Kidney epithelial cell (primary cell): ENCODE data around the gene UTY. TPM values are rescaled to one million over a fixed set of nuclear protein-coding genes. Genes with fewer than 3 reads are reported as not detected.

Experiments
- DNase-seq: peaks from one replicate; pipeline ENCODE4 v3.0.0-alpha.2; 2010; ENCODE audit warnings: low read depth
- H3K27me3 ChIP-seq: 2 replicates; pipeline ENCODE4 v1.6.0; 2011; ENCODE audit warnings: low read length; ENCODE audit not compliant: control insufficient read depth, insufficient read depth
- H3K36me3 ChIP-seq: 2 replicates; pipeline ENCODE4 v1.5.1; 2011; ENCODE audit warnings: low read length; ENCODE audit not compliant: control insufficient read depth, insufficient read depth
- H3K4me3 ChIP-seq: 2 replicates; pipeline ENCODE4 v1.5.1; 2011; ENCODE audit warnings: low read depth, mild to moderate bottlenecking, control low read depth, low read length
- CTCF ChIP-seq: IDR thresholded peaks from 2 replicates; pipeline ENCODE4 v1.5.1; 2011; ENCODE audit warnings: mild to moderate bottlenecking, moderate library complexity, low read length, control low read depth, inconsistent platforms; ENCODE audit not compliant: insufficient read depth, poor library complexity, severe bottlenecking
- total RNA-seq: library from RNA; depleted of rRNA; stranded (reverse); fragments of >200 nt; gene quantifications from 2 replicates; pipeline ENCODE4 v1.2.3, GENCODE V29; 2015

UTY gene
- total RNA-seq, 1 donor from 2014 or later: 9.8 TPM

DNA sequence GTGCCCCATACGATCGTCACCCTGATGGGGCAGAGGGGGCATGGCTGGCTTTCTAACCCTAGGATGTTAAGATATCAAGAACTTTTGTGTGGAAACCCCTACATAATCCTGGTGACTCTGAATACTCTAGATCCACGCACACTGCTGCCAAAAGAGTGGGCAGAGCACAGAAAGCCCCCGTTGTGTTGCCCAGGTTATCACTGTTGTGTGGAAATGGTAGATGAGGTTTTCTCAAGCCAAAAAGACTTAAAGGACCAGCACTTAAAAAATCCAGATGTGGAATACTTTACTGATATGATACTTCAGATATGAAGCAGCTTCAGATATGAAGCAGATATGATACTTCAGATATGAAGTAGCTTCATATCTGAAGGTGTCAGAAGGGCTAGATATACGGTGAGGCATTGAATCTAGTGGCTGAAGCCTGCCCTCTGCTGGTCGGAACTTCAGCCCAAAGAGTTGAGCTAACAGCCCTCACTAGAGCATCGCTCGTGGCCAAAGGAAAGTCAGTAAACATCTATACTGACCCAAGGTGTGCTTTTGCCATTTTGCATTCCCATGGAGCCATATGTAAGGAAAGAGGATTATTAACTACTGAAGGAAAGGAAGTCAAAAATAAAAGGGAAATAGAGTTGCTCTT, 136.4 kb downstream of the UTY start:
- no peak for DNase-seq
- TF ChIP-seq CTCF: no peak
- H3K4me3 ChIP-seq: no peak overlapping the region
- no peaks in the 10 kb centered on the region for H3K27me3 ChIP-seq
- no peaks in the 10 kb centered on the region for H3K36me3 ChIP-seq

DNA sequence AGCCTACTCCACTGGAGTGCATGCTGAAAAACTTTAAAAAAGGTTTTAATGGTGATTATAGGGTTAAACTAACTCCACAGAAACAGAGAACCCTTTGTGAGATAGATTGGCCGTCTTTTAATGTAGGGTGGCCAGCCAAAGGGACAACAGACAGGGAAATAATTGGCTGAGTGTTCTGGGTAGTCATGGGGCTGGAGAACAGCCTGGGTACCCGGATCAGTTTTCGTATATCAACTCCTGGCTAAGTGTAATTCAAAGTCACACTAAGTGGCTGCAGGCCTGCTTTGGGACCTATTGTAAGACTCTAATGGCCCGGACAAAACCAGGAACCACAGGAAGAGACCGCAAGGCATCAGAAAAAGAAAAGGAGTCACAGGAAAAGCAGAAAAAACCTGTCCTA, 139.9 kb downstream of the UTY start:
- Histone ChIP-seq H3K27me3 (no peaks in the 10 kb centered on the region), H3K4me3 (no peak overlapping the region), H3K36me3 (no peaks in the 10 kb centered on the region)
- no peak for TF ChIP-seq CTCF
- no peak for DNase-seq

DNA sequence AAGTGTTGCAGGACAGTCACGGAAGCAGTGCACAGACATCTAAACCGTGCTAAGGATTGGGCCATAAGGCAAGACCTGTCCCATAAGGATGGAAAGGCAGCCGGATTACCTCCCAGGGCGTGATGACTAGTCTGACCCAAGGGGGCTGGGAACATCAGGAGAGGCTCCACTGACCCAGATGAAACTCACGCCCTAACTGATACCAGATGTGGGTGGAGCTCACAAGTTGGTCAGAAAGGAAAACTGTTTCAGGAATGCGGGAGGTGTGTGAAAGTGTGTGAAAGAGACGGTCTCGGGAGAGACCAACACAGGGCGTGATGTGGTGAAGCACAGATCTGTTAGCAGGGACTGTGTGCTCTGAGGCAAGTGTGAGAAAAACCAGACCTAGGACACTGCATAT, 140.5 kb downstream of the UTY start:
- no peak for DNase-seq
- no peaks in the 10 kb centered on the region for H3K36me3 ChIP-seq
- TF ChIP-seq CTCF: no peak
- H3K4me3 ChIP-seq: no peak overlapping the region
- H3K27me3 ChIP-seq: no peaks in the 10 kb centered on the region

DNA sequence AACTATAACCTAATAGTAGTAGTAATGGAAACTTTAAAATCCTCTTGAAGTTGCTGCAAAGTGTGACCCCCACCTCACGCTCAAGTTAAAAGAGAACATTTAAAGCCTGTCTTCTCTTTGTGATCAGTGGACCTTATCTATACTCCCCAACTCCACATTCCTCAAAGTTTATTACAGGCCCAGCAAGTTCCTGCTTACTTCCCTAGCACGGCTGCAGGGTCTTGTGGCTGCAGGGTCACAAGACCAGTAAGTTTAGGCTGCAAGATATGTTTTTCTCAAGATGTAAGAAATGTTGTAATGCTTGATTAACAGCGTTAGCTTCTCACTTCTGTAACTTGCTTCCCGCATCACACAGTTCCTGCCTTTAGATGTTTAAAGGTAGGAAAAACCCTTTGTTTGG, 141.1 kb downstream of the UTY start:
- no peaks in the 10 kb centered on the region for H3K27me3 ChIP-seq
- no peak for DNase-seq
- no peak overlapping the region for H3K4me3 ChIP-seq
- no peak for TF ChIP-seq CTCF
- no peaks in the 10 kb centered on the region for H3K36me3 ChIP-seq

DNA sequence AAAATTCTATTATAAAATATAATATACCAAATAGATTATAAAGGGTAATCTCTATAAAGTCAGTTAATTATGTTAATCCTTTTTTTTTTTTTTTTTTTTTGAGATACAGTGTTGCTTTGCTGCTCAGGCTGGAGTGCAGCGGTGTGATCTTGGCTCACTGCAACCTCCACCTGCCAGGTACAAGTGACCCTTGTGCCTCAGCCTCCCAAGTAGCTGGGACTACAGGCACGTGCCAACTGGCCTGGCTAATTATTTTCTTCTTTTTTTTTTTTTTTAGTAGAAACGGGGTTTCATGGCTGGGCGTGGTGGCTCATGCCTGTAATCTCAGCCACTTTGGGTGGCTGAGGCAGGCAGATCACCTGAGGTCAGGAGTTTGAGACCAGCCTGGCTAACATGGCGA, 141.9 kb downstream of the UTY start:
- Histone ChIP-seq H3K4me3 (no peak overlapping the region), H3K36me3 (no peaks in the 10 kb centered on the region), H3K27me3 (no peaks in the 10 kb centered on the region)
- DNase-seq: no peak
- no peak for TF ChIP-seq CTCF

DNA sequence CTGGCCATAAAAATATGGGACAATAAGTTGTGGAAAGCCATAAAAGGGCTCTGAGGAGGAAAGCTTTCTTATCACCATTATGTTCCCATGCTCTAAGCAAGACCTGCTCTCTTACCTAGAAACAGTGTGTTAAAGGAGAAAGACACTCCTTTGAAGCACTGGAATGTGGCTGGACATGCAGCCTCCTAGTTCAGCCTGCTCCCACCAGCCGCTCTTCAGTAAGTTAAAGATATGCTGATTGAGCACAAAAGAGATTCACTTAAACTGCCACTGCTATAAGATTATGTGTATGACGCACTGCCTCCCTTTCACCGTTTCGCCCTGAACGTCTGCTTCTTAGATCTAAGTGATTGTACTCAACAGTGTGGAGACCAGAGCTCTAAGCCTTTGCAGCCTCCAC, 146.0 kb downstream of the UTY start:
- no peaks in the 10 kb centered on the region for H3K36me3 ChIP-seq
- DNase-seq: no peak
- no peak for TF ChIP-seq CTCF
- no peak overlapping the region for H3K4me3 ChIP-seq
- H3K27me3 ChIP-seq: no peaks in the 10 kb centered on the region
